ENCODE results near the gene EPO.
"Not testable (repeated sequence)": the region's sequence is repeated elsewhere in the genome, so short reads cannot be mapped to it uniquely, and the experiment has no call there.

EPO gene

GRCh38 chr7:100731937-100732636 lies 11.8 kb downstream of the EPO start:
- no peak for DNase-seq (ENCODE audit: low read depth in 4 of 4, low spot score in 1 of 4)

- no peak for DNase-seq (ENCODE audit: low read depth in 4 of 4, low spot score in 1 of 4)
Observed at GRCh38 chr7:100735730-100736129, 15.5 kb downstream of the EPO start.

GRCh38 chr7:100736671-100737070 lies 16.4 kb downstream of the EPO start:
- DNase-seq (ENCODE audit: low read depth in 4 of 4, low spot score in 1 of 4): no peak

DNA sequence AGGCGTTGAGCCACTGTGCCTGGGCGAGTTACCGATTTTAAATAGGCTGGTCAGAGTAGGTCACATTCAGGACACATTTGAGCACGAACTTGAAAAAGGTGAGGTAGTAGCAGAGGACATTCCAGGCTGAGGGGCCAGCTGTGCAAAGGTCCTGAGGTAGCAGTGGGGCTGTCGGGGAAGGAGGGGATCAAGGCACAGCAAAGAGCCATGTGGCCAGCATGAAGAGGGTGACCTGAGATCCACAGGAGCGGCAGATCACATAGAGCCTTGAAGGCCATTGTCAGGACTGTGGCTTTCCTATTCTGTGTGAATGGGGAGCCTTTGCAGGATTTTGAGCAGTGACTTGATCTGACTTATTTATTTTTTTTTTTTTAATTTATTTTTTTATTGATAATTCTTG lies 19.7 kb downstream of the EPO start:
- no peak for DNase-seq (ENCODE audit: low read depth in 4 of 4, low spot score in 1 of 4)

GRCh38 chr7:100744605-100745004 lies 24.3 kb downstream of the EPO start:
- DNase-seq (ENCODE audit: low read depth in 4 of 4, low spot score in 1 of 4): no peak

GRCh38 chr7:100745184-100745583 lies 24.9 kb downstream of the EPO start:
- no peak for DNase-seq (ENCODE audit: low read depth in 4 of 4, low spot score in 1 of 4)

- DNase-seq (ENCODE audit: low read depth in 4 of 4, low spot score in 1 of 4): no peak
Observed at GRCh38 chr7:100752994-100753393, 32.7 kb downstream of the EPO start.

- no peak for DNase-seq (ENCODE audit: low read depth in 4 of 4, low spot score in 1 of 4)
Observed at GRCh38 chr7:100753750-100754149, 33.5 kb downstream of the EPO start.

GRCh38 chr7:100759357-100760171 lies 39.3 kb downstream of the EPO start:
- DNase-seq (ENCODE audit: low read depth in 4 of 4, low spot score in 1 of 4): no peak

DNA sequence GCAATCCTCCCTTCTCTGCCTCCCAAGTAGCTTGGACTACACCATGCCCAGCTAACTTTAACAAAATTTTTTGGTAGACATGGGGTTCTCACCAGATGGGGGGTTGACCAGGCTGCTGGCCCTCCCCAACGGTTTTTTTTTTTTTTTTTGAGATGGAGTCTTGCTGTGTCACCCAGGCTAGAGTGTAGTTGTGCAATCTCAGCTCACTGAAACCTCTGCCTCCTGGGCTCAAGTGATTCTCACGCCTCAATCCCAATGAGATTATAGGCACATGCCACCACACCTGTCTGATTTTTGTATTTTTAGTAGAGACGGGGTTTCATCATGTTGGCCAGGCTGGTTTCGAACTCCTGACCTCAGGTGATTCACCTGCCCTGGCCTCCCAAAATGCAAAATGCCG lies 42.6 kb downstream of the EPO start:
- DNase-seq (ENCODE audit: low read depth in 4 of 4, low spot score in 1 of 4): not testable (repeated sequence)

DNA sequence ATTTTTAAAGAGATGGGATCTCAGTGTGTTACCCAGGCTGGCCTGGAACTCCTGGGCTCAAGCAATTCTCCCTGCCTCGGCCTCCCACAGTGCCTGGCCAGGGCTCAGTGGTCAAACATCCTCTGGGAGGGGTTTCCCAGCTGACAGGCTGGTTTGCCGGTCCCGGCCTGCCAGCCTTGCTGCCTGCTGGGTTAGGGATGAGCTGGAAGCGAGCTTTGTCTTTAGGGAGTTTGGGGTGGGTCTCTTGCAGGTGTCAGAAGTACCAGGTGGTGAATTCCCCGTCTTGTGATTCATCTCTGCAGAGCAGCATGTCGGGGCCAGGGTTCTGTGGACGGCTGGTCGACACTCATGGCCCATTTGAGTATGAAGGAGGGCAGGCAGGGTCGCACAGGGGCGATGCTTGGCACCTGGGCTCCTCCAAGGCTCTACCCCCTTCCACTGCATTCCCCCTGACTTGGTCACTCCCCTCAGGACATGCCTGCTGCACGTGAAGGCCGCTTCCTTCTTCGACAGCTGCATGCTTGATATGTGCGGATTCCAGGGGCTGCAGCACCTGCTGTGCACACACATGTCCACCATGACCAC lies 43.4 kb downstream of the EPO start:
- no peak for DNase-seq (ENCODE audit: low read depth in 4 of 4, low spot score in 1 of 4)

DNA sequence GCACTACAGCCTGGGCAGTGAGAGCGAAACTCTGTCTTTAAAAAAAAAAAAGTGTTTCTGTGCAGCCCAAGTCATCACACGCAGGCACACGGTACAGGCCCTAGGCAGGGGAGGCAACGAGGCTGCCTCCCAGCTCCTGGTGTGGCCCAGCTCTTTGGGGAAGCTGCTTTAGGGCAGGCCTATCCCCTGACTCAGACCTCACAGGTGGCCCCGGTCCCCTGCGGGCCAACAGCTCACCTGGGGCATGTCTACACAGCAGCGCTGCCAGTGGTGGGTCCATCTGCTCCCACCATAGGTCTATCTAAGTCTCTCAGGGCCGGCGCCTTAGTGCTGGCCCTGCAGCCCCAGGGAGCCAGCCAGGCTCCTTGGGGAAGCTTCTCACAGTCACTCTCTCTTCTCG lies 44.6 kb downstream of the EPO start:
- no peak for DNase-seq (ENCODE audit: low read depth in 4 of 4, low spot score in 1 of 4)

DNA sequence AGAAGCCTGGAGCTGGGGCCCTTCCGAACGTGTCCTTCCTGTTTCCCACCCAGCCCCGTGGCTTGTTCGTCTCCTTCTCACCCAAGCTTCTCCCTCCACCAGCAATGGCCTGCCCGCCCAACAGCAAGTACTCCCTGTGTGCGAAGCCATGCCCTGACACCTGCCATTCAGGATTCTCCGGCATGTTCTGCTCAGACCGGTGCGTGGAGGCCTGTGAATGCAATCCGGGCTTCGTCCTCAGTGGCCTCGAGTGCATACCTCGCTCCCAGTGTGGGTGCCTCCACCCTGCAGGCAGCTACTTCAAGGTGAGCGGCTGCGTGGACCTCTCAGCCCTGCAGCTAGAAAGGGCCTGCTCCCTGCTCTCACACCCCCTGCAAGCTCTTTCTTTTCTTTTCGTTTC lies 45.0 kb downstream of the EPO start:
- no peak for DNase-seq (ENCODE audit: low read depth in 4 of 4, low spot score in 1 of 4)

GRCh38 chr7:100768784-100769183 lies 48.5 kb downstream of the EPO start:
- DNase-seq (ENCODE audit: low read depth in 4 of 4, low spot score in 1 of 4): no peak

Measured in stimulated activated CD4-positive, alpha-beta T cell treated with anti-CD3 and anti-CD28 coated beads, Interleukin-1b, Interleukin-23, amount 100 ng/mL, for 24 hours (primary cell).